Astrocyte (in vitro differentiated cells and primary cell): ENCODE measurements around the gene HPGD. TPM values are rescaled to one million over a fixed set of nuclear protein-coding genes. Genes with fewer than 3 reads are reported as not detected.

ENCODE experiments used
- DNase-seq: peaks from one replicate; pipeline ENCODE4 v3.0.0-alpha.2; 2010; ENCODE audit warnings: low read depth
- FAIRE-seq: peaks from 2 replicates; lab custom pipeline; 2011; peaks lifted over from hg19 to GRCh38; lab: Jason Lieb, UNC
- H2AFZ ChIP-seq: 2 replicates; pipeline ENCODE4 v1.6.0; 2012; ENCODE audit warnings: low read depth, low read length, inconsistent platforms
- H3K27ac ChIP-seq: 2 replicates; pipeline ENCODE4 v1.5.1; 2011; ENCODE audit warnings: low read depth, low read length, inconsistent platforms
- H3K27me3 ChIP-seq: 2 replicates; pipeline ENCODE4 v1.6.0; 2011; ENCODE audit warnings: low read length, inconsistent platforms; ENCODE audit not compliant: insufficient read depth
- H3K36me3 ChIP-seq: 2 replicates; pipeline ENCODE4 v1.5.1; 2011; ENCODE audit warnings: low read length, inconsistent platforms; ENCODE audit not compliant: insufficient read depth
- H3K4me1 ChIP-seq: 2 replicates; pipeline ENCODE4 v1.5.1; 2011; ENCODE audit warnings: low read length, inconsistent platforms; ENCODE audit not compliant: insufficient read depth
- H3K4me2 ChIP-seq: 2 replicates; pipeline ENCODE4 v1.6.0; 2012; ENCODE audit warnings: low read length, inconsistent platforms
- H3K4me3 ChIP-seq: 2 replicates; pipeline ENCODE4 v1.5.1; 2011; ENCODE audit warnings: low read depth, mild to moderate bottlenecking, low read length, inconsistent platforms; ENCODE audit not compliant: insufficient read depth
- H3K79me2 ChIP-seq: 2 replicates; pipeline ENCODE4 v1.6.0; 2012; ENCODE audit warnings: mild to moderate bottlenecking, low read length, inconsistent platforms; ENCODE audit not compliant: insufficient read depth
- H3K9ac ChIP-seq: 2 replicates; pipeline ENCODE4 v1.6.0; 2012; ENCODE audit warnings: mild to moderate bottlenecking, low read length, inconsistent platforms
- H3K9me3 ChIP-seq: 2 replicates; pipeline ENCODE4 v1.5.1; 2012; ENCODE audit warnings: low read depth, mild to moderate bottlenecking, low read length, inconsistent platforms; ENCODE audit not compliant: insufficient read depth
- H4K20me1 ChIP-seq: 2 replicates; pipeline ENCODE4 v1.6.0; 2012; ENCODE audit warnings: low read length, inconsistent platforms; ENCODE audit not compliant: insufficient read depth
- H3K27ac Mint-ChIP-seq: one replicate; pipeline ENCODE4 v1.8.0; 2021; ENCODE audit warnings: mild to moderate bottlenecking, mixed read lengths; ENCODE audit not compliant: unreplicated experiment
- H3K27me3 Mint-ChIP-seq: one replicate; pipeline ENCODE4 v1.8.0; 2021; ENCODE audit warnings: low read depth, mixed read lengths; ENCODE audit not compliant: unreplicated experiment
- H3K36me3 Mint-ChIP-seq: one replicate; pipeline ENCODE4 v1.8.0; 2021; ENCODE audit warnings: low read depth, mixed read lengths; ENCODE audit not compliant: unreplicated experiment
- H3K4me1 Mint-ChIP-seq: one replicate; pipeline ENCODE4 v1.8.0; 2021; ENCODE audit warnings: low read depth, mixed read lengths; ENCODE audit not compliant: unreplicated experiment
- H3K4me3 Mint-ChIP-seq: one replicate; pipeline ENCODE4 v1.8.0; 2021; ENCODE audit warnings: mild to moderate bottlenecking, moderate library complexity, mixed read lengths; ENCODE audit not compliant: unreplicated experiment
- H3K9me3 Mint-ChIP-seq: one replicate; pipeline ENCODE4 v1.8.0; 2021; ENCODE audit warnings: mild to moderate bottlenecking, mixed read lengths; ENCODE audit not compliant: unreplicated experiment
- CTCF ChIP-seq: IDR thresholded peaks from 2 replicates; pipeline ENCODE4 v1.5.1; 2011; ENCODE audit warnings: low read depth, mild to moderate bottlenecking, inconsistent platforms, low read length, moderate library complexity; ENCODE audit not compliant: insufficient read depth
- EZH2 ChIP-seq: IDR thresholded peaks from 2 replicates; pipeline ENCODE4 v1.6.1; 2012; ENCODE audit warnings: mild to moderate bottlenecking, low read length, inconsistent platforms; ENCODE audit not compliant: insufficient read depth
- total RNA-seq: library from RNA; stranded (reverse); gene quantifications from 2 replicates; pipeline ENCODE4 v1.2.1, GENCODE V29; 2021

The HPGD gene
- total RNA-seq, 1 donor from 2014 or later, result 0.20 TPM

DNA sequence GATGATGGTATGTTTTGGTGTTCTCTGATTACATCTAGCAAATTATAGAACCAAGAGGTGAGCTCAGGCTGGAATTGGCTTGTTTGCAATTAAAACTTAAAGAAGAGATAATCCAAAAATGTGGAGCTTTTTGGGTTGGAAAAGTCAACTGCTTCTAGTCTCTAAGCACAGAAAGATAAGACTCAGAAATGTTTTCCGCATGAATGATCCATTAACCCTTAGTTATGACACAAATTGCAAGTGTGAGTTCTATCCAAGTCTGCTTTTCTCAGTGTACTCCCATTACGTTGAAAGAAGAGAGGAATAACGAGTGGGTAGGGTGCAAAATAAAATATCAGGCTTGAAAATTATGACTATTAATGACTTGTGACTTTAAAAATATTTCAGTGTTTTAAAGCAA lies 38.5 kb downstream of the HPGD start:
- Mint-ChIP-seq H3K36me3 (no peaks in the 10 kb centered on the region), H3K27ac (peak overlapping the region; percentile 53), H3K4me1 (no peaks in the 10 kb centered on the region), H3K27me3 (no peaks in the 10 kb centered on the region), H3K4me3 (no peak overlapping the region), H3K9me3 (no peaks in the 10 kb centered on the region)
- Histone ChIP-seq H3K4me3 (no peak overlapping the region), H3K79me2 (no peaks in the 10 kb centered on the region), H3K27ac (no peak overlapping the region), H3K27me3 (no peaks in the 10 kb centered on the region), H3K36me3 (no peaks in the 10 kb centered on the region), H3K9ac (no peak overlapping the region), H3K4me1 (no peaks in the 10 kb centered on the region), H3K9me3 (no peaks in the 10 kb centered on the region), H2AFZ (no peak overlapping the region), H3K4me2 (no peak overlapping the region), H4K20me1 (no peaks in the 10 kb centered on the region)
- TF ChIP-seq CTCF, result no peak
- no peak for TF ChIP-seq EZH2
- no peak for FAIRE-seq
- peak; percentile 47 for DNase-seq

GRCh38 chr4:174479140-174479539 lies 43.1 kb downstream of the HPGD start:
- TF ChIP-seq EZH2, result no peak
- no peak for TF ChIP-seq CTCF
- H3K4me1 Mint-ChIP-seq, result no peaks in the 10 kb centered on the region
- no peak overlapping the region for H3K4me3 Mint-ChIP-seq
- no peak overlapping the region for H3K4me2 ChIP-seq
- H3K9ac ChIP-seq, result no peak overlapping the region
- FAIRE-seq, result no peak
- no peaks in the 10 kb centered on the region for H3K27me3 ChIP-seq
- no peaks in the 10 kb centered on the region for H3K79me2 ChIP-seq
- H2AFZ ChIP-seq, result no peak overlapping the region
- no peaks in the 10 kb centered on the region for H3K36me3 Mint-ChIP-seq
- DNase-seq, result no peak
- no peaks in the 10 kb centered on the region for H4K20me1 ChIP-seq
- H3K27me3 Mint-ChIP-seq, result no peaks in the 10 kb centered on the region
- H3K4me1 ChIP-seq, result no peaks in the 10 kb centered on the region
- H3K27ac ChIP-seq, result no peak overlapping the region
- no peaks in the 10 kb centered on the region for H3K9me3 Mint-ChIP-seq
- H3K27ac Mint-ChIP-seq, result no peak overlapping the region
- H3K36me3 ChIP-seq, result no peaks in the 10 kb centered on the region
- H3K4me3 ChIP-seq, result no peak overlapping the region
- no peaks in the 10 kb centered on the region for H3K9me3 ChIP-seq

DNA sequence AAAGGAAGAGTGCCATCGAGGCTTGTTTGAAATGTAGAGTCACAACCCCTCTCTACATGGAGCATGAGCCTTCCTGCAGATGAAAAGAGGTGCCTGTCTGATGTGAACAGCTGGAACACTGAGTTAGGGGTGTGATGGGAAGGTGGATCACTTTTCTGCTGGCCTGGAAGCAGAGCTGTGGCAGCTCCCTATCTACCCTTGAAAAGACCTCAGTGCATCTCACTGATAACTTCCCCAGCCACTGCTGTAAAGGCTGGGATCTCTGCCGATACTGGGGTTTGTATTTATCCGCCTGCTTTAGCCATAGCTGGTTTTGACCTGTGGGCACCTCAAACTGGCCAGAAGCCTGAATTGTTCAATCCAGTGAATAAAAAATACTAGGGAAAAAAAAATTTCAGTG lies 46.8 kb downstream of the HPGD start:
- H3K4me2 ChIP-seq, result no peak overlapping the region
- H3K79me2 ChIP-seq, result no peaks in the 10 kb centered on the region
- Mint-ChIP-seq H3K36me3 (no peaks in the 10 kb centered on the region), H3K27me3 (no peaks in the 10 kb centered on the region), H3K27ac (no peak overlapping the region), H3K9me3 (no peaks in the 10 kb centered on the region), H3K4me1 (no peaks in the 10 kb centered on the region), H3K4me3 (no peak overlapping the region)
- no peaks in the 10 kb centered on the region for H4K20me1 ChIP-seq
- no peak overlapping the region for H2AFZ ChIP-seq
- FAIRE-seq, result no peak
- no peaks in the 10 kb centered on the region for H3K9me3 ChIP-seq
- no peaks in the 10 kb centered on the region for H3K4me1 ChIP-seq
- no peak overlapping the region for H3K4me3 ChIP-seq
- no peak for DNase-seq
- H3K9ac ChIP-seq, result no peak overlapping the region
- H3K27ac ChIP-seq, result no peak overlapping the region
- no peaks in the 10 kb centered on the region for H3K36me3 ChIP-seq
- no peak for TF ChIP-seq CTCF
- no peak for TF ChIP-seq EZH2
- no peaks in the 10 kb centered on the region for H3K27me3 ChIP-seq
